ENCODE results near the gene DYNC1H1. TPM values are rescaled to one million over a fixed set of nuclear protein-coding genes. Genes with fewer than 3 reads are reported as not detected.

The DYNC1H1 gene
- total RNA-seq, 2 donors from 2014 or later = 171 to 219 TPM

GRCh38 chr14:102000902-102001301 lies 36.5 kb downstream of the DYNC1H1 start:
- TF ChIP-seq POLR2A (IDR thresholded peaks at IDR 0.05) = no peak
- Histone ChIP-seq H3K4me3 (no peak overlapping the region), H3K36me3 (replicated peaks in 1 of 2; ENCODE audit: insufficient read depth in 1 of 2, low read depth in 2 of 2) (peaks cover 7 to 64% of the 10 kb centered on the region in 2 donors), H3K4me1 (no peaks in the 10 kb centered on the region), H3K9me3 (no peaks in the 10 kb centered on the region), H3K27me3 (no peaks in the 10 kb centered on the region), H3K27ac (no peak overlapping the region)
- intact Hi-C loops (cut with DNase I) = no loop called here
- WGBS, 2 donors = 81 to 85% methylated on average over 12 of the region's 12 CpGs
- ATAC-seq (no peak), DNase-seq (no peak)

- no peaks in the 10 kb centered on the region for H3K4me1 ChIP-seq
- DNase-seq (no peak), ATAC-seq (no peak)
- no peaks in the 10 kb centered on the region for H3K9me3 ChIP-seq
- TF ChIP-seq POLR2A (IDR thresholded peaks at IDR 0.05) (no peak), CTCF (IDR thresholded peaks at IDR 0.05) (no peak)
- 91 to 95% methylated on average over 9 of the region's 9 CpGs for WGBS, 2 donors
- no peak overlapping the region for H3K27ac ChIP-seq
- intact Hi-C loops (cut with DNase I) = no loop called here
- H3K4me3 ChIP-seq = no peak overlapping the region
- H3K36me3 ChIP-seq (replicated peaks in 1 of 2; ENCODE audit: insufficient read depth in 1 of 2, low read depth in 2 of 2) = peaks cover 23 to 70% of the 10 kb centered on the region in 2 donors
- no peaks in the 10 kb centered on the region for H3K27me3 ChIP-seq
These were observed 41.0 kb downstream of the DYNC1H1 start for GRCh38 chr14:102005336-102005735.

- DNase-seq (no peak), ATAC-seq (no peak)
- Histone ChIP-seq H3K27ac (no peak overlapping the region), H3K27me3 (no peaks in the 10 kb centered on the region), H3K4me1 (no peaks in the 10 kb centered on the region), H3K9me3 (no peaks in the 10 kb centered on the region), H3K36me3 (replicated peaks in 1 of 2; ENCODE audit: insufficient read depth in 1 of 2, low read depth in 2 of 2) (peaks cover 35 to 76% of the 10 kb centered on the region in 2 donors), H3K4me3 (no peak overlapping the region)
- WGBS, 2 donors = 92 to 93% methylated on average over 13 to 14 of the region's 14 CpGs
- no peak for TF ChIP-seq POLR2A (IDR thresholded peaks at IDR 0.05)
- no peak for TF ChIP-seq CTCF (IDR thresholded peaks at IDR 0.05)
- intact Hi-C loops (cut with DNase I) = no loop called here
These were observed 43.6 kb downstream of the DYNC1H1 start for GRCh38 chr14:102007916-102008418.

- Histone ChIP-seq H3K27ac (no peak overlapping the region), H3K4me1 (no peaks in the 10 kb centered on the region), H3K36me3 (replicated peaks in 1 of 2; ENCODE audit: insufficient read depth in 1 of 2, low read depth in 2 of 2) (peaks cover 39 to 73% of the 10 kb centered on the region in 2 donors), H3K4me3 (no peak overlapping the region), H3K9me3 (no peaks in the 10 kb centered on the region), H3K27me3 (no peaks in the 10 kb centered on the region)
- no peak for TF ChIP-seq CTCF (IDR thresholded peaks at IDR 0.05)
- TF ChIP-seq POLR2A (IDR thresholded peaks at IDR 0.05) = no peak
- 87 to 88% methylated on average over 8 of the region's 8 CpGs for WGBS, 2 donors
- DNase-seq (no peak), ATAC-seq (peak; percentile 27)
- intact Hi-C loops (cut with DNase I) = no loop called here
These were observed 44.5 kb downstream of the DYNC1H1 start for GRCh38 chr14:102008891-102009290.

GRCh38 chr14:102011631-102012030 lies 47.3 kb downstream of the DYNC1H1 start:
- ATAC-seq (no peak), DNase-seq (no peak)

More at GRCh38 chr14:102011631-102012030, 47.3 kb downstream of the DYNC1H1 start:
- Histone ChIP-seq H3K36me3 (replicated peaks in 1 of 2; ENCODE audit: insufficient read depth in 1 of 2, low read depth in 2 of 2) (peaks cover 56 to 65% of the 10 kb centered on the region in 2 donors), H3K27me3 (no peaks in the 10 kb centered on the region), H3K4me3 (no peak overlapping the region), H3K27ac (no peak overlapping the region), H3K4me1 (no peaks in the 10 kb centered on the region), H3K9me3 (no peaks in the 10 kb centered on the region)
- TF ChIP-seq CTCF (IDR thresholded peaks at IDR 0.05) = no peak
- WGBS, 2 donors = 86 to 88% methylated on average over 8 of the region's 8 CpGs
- intact Hi-C loops (cut with DNase I) = no loop called here
